GM18505 (cell line): ENCODE measurements around the gene NT5M.
"Not testable (repeated sequence)": the region's sequence is repeated elsewhere in the genome, so short reads cannot be mapped to it uniquely, and the experiment has no call there.

Experiments used
- ATAC-seq: cut with Tn5 transposase; IDR thresholded peaks from one replicate; pipeline ENCODE4 v1.9.1; 2021; ENCODE audit not compliant: unreplicated experiment
- POLR2A ChIP-seq: IDR thresholded peaks from 4 replicates; pipeline ENCODE4 v1.6.1; 2011; ENCODE audit warnings: borderline replicate concordance; ENCODE audit not compliant: insufficient read depth, insufficient read length; ENCODE audit errors: extremely low read depth

NT5M gene

DNA sequence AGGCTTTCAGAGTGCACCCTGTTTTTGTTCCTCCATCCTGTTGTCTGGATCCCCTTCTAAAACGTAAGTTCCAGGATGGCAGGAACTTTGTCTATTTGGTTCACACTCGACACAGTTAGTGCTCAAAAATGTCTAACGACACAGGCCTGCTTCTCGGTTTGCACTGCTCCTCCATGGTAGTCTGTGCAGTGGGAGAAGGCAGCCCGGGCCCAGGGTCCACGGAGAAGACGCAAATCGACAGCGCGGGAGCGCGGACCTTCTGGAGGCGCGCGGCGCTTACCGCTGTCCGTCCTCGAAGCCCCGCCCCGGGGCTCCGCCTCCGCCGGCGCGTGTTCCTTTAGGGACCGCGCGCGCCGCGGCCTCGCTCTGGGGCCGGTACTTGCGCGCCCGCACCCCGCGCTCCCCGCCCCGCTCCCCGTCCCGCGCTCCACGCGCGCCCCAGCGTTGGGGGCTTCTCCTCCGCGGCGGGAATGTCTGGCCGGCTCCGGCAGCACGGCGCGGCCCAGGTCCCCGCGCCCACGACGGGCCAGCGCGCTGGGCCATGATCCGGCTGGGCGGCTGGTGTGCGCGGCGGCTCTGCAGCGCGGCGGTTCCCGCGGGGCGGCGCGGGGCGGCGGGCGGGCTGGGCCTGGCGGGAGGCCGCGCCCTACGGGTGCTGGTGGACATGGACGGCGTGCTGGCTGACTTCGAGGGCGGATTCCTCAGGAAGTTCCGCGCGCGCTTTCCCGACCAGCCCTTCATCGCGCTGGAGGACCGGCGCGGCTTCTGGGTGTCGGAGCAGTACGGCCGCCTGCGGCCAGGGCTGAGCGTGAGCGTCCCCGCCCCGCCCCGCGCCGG is at the start of gene NT5M:
Gene NT5M, plus strand, starts transcription at position 364 of the 837 bp plus-strand sequence. Its CDS starts 178 bp downstream, at position 542.
- TF ChIP-seq POLR2A: peak; percentile 66
- peak; percentile 57 for ATAC-seq

DNA sequence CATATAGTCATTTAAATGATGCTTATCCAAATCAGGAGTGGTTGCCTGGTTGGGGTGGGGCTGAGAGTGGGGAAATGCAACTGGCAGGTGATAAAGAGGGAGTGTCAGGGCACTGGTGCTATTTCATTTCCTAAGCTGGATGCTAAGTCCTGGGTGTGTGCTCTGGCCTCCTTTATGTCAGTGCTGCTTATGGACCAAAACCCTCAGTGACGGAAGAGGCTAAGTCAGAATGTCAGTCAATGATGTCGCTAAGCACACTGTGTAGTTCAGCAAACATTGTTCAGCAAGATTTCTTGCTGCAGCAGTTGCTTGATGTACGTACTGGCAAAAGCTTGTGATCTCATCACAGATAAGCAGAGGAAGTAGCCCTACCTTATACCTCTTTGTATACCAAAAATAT is 49.8 kb upstream of the NT5M start:
- no peak for ATAC-seq
- TF ChIP-seq POLR2A: no peak

DNA sequence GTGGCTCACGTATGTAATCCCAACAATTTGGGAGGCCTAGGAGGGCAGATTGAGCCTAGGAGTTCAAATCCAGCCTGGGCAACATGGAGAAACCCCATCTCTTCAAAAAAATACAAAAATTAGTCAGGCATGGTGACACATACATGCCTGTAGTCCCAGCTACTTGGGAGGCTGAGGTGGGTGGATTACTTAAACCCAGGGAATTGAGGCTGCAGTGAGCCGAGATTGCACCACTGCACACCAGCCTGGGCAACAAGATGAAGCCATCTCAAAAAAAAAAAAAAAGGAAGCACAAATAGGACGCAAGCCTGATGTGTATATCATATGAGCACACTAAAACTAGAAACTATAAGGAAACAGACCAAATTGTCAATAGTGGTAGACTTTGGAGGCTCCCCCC is 49.1 kb upstream of the NT5M start:
- ATAC-seq: no peak
- TF ChIP-seq POLR2A: no peak

DNA sequence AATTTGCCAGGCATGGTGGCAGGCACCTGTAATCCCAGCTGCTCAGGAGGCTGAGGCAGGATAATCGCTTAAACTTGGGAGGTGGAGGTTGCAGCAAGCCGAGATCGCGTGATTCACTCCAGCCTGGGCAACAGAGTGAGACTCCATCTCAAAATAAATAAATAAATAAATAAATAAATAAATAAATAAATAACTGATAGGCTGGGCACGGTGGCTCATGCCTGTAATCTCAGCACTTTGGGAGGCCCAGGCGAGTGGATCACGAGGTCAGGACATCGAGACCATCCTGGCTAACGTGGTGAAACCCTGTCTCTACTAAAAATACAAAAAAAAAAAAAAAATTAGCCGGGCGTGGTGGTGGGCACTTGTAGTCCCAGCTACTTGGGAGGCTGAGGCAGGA is 47.5 kb upstream of the NT5M start:
- ATAC-seq: not testable (repeated sequence)

DNA sequence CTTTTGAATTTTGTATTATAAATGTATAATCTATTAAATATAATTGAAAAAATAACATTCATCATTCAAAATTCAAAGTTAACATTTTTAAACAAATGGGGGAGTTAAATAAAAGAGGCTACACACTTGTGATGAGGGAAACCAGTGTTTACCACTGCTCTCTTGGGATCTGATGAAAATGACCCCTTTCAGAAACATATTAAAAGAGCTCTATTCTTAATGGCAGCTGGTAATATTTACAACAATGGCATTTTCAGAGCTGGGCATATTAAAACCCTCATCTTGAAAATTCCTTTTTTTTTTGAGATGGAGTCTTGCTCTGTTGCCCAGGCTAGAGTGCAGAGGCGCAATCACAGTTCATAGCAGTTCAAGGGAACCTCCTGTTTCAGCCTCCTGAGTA is 46.9 kb upstream of the NT5M start:
- ATAC-seq: no peak
- no peak for TF ChIP-seq POLR2A

DNA sequence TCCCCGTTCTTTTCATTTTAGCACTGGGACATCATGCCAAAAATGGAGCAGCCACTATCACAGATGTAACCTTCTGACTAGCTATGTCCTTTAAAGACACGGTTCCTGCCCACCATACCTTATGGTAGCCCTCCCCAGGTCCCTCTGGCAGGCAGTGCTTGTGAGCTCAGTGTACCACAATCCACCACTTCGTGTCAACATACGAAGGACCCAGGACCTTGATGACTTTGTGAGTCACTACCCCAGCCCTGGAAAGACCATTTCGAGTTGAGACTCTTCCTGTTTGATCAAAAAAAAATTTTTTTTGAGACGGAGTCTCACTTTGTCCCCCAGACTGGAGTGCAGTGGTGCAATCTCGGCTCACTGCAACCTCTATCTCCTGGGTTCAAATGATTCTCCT is 45.2 kb upstream of the NT5M start:
- no peak for TF ChIP-seq POLR2A
- ATAC-seq: no peak

DNA sequence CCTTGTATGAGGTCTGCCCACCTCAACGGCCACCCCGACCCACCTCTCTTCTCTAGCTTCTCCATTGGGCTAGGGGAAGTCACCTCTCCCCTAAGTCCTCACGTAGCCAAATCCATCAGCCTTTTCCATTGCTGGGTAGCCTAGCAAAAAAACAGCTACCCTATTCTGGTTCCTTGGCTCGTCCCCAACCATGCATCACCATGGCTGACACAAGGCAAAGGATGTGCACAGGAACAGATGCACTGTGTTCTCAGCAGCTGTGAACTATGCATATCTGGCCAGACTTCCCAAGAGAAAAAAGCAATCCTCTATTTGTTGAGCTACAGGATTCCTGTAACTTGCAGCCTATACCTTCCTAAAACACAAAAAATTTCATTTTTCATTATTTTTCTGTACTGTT is 44.2 kb upstream of the NT5M start:
- TF ChIP-seq POLR2A: no peak
- ATAC-seq: no peak

DNA sequence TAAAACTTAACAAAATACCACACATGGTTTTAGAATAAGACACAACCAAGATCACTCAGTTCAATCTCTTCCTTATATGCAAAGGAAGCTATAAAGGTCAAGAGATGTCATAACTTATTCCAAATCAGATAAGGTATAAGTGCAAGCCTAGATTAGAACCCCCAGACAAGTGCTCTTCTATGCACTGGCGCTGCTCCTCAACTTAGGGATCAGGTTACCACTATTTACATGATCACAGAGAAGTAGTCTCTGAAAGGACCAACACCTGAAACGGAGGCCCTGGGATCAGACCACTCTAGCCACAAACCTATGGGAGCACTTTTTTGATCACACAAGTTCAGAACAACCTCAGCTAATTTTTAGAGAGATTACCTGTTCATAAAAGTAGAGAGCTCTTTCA is 38.7 kb upstream of the NT5M start:
- no peak for TF ChIP-seq POLR2A
- no peak for ATAC-seq

DNA sequence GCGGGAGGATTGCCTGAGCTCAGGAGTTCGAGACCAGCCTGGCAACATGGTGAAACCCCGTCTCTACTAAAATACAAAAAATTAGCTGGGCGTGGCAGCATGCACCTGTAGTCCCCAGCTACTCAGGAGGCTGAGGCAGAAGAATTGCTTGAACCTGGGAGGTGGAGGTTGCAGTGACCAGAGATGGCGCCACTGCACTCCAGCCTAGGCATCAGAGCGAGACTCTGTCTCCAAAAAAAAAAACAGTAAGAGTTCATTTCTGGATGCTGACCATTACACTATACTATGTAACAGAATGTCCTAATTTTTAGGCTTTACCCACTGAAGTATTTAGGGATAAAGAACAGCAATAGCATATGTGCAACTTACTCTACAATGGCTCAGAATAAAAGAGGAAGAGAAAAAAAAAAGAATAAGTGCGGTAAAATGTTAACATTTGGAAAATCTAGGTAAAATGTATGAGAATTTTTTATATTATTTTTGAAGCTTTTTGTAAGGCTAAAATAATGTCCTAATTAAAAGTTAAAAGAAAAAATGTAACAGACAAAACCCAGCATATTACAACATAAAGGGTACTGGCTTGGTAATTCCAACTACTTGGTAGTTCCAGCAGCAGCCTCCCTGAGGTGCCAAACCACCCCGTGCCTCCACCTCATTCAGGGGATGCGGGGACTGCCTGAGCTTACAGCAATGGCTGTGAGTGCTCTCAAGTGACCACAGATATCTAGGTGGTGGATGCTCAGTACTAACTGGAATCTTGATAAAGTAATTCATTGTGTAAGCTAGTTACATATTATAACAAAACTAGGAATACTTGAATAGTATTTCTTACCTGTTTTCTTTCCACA is 33.0 kb upstream of the NT5M start:
- ATAC-seq: no peak
- TF ChIP-seq POLR2A: no peak

DNA sequence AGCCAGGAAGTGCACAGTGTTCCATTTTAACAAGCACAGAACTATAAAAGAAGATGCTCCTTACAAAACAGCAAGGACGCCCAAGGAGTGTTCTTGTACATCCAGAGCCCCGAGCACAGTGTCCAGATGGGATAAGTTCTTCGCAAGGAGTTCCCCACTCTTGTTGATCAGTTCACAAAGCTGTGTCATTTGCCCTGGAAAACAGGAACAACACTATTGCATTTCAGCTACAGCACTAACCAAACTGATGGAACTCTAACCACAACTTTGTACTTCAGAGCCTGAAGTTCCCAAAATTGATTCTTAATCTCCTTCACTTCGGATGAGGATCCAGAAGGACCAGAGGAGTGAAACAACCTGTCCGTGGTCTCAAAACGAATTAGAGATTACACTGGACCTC is 27.2 kb upstream of the NT5M start:
- ATAC-seq: no peak

DNA sequence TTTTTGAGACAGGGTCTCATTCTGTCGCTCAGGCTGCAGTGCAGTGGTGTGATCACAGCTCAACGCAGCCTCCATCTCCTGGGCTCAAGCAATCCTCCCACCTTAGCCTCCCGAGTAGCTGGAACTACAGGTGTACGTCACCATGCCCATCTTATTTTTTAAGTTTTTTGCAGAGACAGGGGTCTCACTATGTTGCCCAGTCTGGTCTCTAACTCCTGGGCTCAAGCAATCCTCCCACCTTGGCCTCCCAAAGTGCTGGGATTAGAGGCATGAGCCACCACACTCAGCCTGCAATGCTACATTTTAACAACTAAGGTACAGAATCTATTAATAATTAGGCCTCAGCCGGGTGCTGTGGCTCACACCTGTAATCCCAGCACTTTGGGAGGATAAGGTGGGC is 25.7 kb upstream of the NT5M start:
- not testable (repeated sequence) for ATAC-seq

More for the DNA sequence above, 27.2 kb upstream of the NT5M start:
- no peak for TF ChIP-seq POLR2A

DNA sequence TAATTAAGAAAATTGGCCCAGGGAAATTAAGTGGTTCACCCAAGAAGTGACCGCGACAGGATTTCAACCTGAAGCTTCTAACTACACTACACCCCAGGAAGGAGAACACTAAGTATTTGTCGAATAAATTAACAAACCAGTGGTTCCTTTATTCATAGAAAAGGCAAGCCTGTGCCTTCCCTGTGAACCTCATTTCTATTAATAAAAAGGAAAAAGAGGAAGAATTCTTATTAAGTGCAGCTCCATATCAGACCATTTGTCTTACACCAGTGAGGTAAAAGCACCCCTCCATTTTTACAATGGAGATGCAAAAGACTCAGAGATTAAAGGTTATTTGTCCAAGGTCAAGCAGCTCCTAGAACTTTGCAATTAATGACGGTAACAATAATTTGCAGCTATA is 23.9 kb upstream of the NT5M start:
- TF ChIP-seq POLR2A: no peak
- no peak for ATAC-seq

DNA sequence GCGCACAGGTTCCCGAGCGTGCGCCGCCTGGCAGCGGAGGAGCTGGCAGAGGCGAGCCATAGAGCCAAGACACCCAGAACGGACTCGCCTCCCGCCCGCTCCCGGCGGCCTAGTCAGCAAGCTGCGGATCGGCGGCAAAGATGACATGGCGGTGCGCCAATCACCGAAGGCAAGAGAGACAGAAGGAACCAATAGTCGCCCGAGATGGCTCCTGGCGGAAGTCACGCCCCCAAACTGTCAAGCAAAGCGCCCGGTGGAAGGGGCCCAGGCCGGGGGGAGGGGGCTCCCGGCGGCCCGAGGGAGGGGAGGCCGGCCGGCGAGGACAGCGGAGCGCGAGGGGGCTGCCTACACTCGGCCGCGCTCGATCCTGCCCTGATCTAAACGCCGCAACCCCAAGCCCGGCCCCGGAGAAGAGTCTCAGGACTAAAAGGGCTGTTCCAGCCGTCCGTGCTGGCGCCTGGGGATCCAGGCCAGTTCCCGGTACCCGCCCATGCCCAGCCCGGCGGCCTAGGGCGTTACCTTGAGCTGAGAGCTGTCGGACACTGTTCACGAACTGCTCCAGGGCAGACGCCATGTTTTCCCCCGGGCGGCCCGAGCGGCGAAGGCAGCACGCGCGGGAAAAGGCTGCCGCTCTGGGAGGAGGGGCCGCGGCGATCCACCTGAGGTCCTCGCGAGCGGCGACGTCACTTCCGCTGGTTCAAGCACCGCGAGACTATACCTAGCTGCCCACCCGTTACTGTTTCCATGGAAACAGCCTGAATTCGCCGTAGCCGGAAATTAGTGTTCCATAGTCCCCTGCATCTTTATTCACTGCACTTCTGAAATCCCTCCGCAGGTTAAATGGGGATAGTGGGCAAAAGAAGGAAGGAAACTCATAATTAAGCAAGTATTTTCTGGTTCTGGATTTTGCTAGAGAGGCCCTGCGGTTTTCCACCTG is 22.3 kb upstream of the NT5M start, which contains the start of gene COPS3:
Gene COPS3, minus strand, starts transcription at position 634 of the 937 bp plus-strand sequence. Its CDS starts 60 bp downstream, at position 574.
- TF ChIP-seq POLR2A: peak; percentile 77
- ATAC-seq: peak; percentile 85
